Peyer's patch (tissue), 4 donors: ENCODE results near the gene IL18R1. TPM values are rescaled to one million over a fixed set of nuclear protein-coding genes. Genes with fewer than 3 reads are reported as not detected.

Experiments
- DNase-seq, 3 donors: peaks; one replicate each; pipeline ENCODE4 v3.0.0-alpha.2; 2017 to 2019
- H3K27ac ChIP-seq, 4 donors: fragments of 200-600 bp; sonication (generic); one replicate each; pipeline ENCODE4 v1.5.1; 2016 to 2019
- H3K27me3 ChIP-seq, 2 donors: fragments of 200-600 bp; sonication (generic); one replicate each; pipeline ENCODE4 v1.5.1; 2019
- H3K36me3 ChIP-seq, 3 donors: fragments of 200-600 bp; sonication (generic); one replicate each; pipeline ENCODE4 v1.5.1; 2016 to 2019
- H3K4me1 ChIP-seq, 4 donors: fragments of 200-600 bp; sonication (generic); one replicate each; pipeline ENCODE4 v1.5.1; 2016 to 2019
- H3K4me3 ChIP-seq, 4 donors: fragments of 200-600 bp; sonication (generic); 1 replicate in 3 of 4; 2 replicates in 1 of 4; pipeline ENCODE4 v1.5.1; 2016 to 2019; ENCODE audit warnings: mild to moderate bottlenecking in 1 of 4
- H3K9me3 ChIP-seq, 4 donors: fragments of 200-600 bp; sonication (generic); one replicate each; pipeline ENCODE4 v1.5.1; 2016 to 2019; ENCODE audit warnings: mild to moderate bottlenecking in 1 of 4
- POLR2A ChIP-seq, 2 donors: fragments of 450-650 bp; IDR thresholded peaks; one replicate each; pipeline ENCODE4 v1.5.1; 2017; ENCODE audit warnings: antibody characterized with exemption in 2 of 2, mild to moderate bottlenecking in 2 of 2, moderate library complexity in 2 of 2
- total RNA-seq, 4 donors: library from RNA; depleted of rRNA; stranded (reverse); fragments of >200 nt; gene quantifications; one replicate each; pipeline ENCODE4 v1.1.0, GENCODE V29; 2016
- TF ChIP-seq, protein P1 (sequence below), 6 experiments: fragments of 450-650 bp in 4 of 6; fragments of 200-600 bp in 2 of 6; sonication (generic) in 1 of 6; IDR thresholded peaks; one replicate each; pipeline ENCODE4 v1.5.1; 2017 to 2019; ENCODE audit warnings: antibody characterized with exemption in 6 of 6, mild to moderate bottlenecking in 3 of 6, moderate library complexity in 1 of 6

IL18R1 gene
- total RNA-seq, 4 donors from 2014 or later: 3.6 to 20.6 (median 12.9) TPM

DNA sequence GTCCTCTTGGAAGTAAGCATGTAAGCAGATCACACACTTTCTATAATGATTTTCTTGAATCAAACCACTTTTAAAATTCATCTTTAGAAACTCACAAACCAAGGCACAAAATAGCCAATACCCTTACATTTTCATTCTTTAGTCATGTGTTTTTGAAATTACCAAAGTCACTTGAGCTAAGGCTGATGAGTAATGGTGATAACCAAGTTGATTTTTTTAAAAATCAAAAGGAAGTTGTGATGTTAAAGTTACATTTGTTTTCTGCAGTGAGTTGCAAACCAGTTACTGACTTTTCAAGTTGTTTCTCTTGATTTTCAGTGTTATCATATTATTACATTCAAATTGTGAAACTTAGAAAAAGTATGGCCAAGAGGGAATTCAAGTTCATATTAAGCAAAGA, 45.9 kb downstream of the IL18R1 start:
- TF ChIP-seq, protein P1, sequence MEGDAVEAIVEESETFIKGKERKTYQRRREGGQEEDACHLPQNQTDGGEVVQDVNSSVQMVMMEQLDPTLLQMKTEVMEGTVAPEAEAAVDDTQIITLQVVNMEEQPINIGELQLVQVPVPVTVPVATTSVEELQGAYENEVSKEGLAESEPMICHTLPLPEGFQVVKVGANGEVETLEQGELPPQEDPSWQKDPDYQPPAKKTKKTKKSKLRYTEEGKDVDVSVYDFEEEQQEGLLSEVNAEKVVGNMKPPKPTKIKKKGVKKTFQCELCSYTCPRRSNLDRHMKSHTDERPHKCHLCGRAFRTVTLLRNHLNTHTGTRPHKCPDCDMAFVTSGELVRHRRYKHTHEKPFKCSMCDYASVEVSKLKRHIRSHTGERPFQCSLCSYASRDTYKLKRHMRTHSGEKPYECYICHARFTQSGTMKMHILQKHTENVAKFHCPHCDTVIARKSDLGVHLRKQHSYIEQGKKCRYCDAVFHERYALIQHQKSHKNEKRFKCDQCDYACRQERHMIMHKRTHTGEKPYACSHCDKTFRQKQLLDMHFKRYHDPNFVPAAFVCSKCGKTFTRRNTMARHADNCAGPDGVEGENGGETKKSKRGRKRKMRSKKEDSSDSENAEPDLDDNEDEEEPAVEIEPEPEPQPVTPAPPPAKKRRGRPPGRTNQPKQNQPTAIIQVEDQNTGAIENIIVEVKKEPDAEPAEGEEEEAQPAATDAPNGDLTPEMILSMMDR (IDR thresholded peaks at IDR 0.05): no peak
- TF ChIP-seq POLR2A (IDR thresholded peaks at IDR 0.05): no peak
- Histone ChIP-seq H3K27ac (no peak overlapping the region), H3K36me3 (no peaks in the 10 kb centered on the region), H3K4me3 (no peak overlapping the region), H3K9me3 (no peaks in the 10 kb centered on the region), H3K4me1 (no peaks in the 10 kb centered on the region), H3K27me3 (no peaks in the 10 kb centered on the region)
- DNase-seq: no peak

DNA sequence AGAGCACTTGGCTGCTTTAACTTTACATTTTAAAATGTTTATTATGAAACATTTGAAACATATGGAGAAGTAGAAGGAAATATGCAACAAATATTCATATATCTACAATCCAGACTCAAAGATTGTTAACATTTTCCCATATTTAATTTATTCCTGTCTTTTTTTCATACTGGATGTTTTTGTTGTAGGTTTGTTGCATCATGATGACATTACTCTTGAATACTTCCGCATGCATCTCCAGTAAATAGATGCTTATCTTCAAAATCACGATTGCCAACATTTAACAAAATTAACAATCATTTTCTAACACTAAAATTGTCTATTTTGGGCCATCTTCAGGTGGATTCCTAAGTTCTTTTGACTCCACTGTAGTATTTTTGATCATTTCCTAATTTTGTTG, 46.3 kb downstream of the IL18R1 start:
- no peak for DNase-seq
- H3K27me3 ChIP-seq: no peaks in the 10 kb centered on the region
- H3K36me3 ChIP-seq: no peaks in the 10 kb centered on the region
- no peaks in the 10 kb centered on the region for H3K4me1 ChIP-seq
- H3K27ac ChIP-seq: no peak overlapping the region
- H3K9me3 ChIP-seq: no peaks in the 10 kb centered on the region
- no peak overlapping the region for H3K4me3 ChIP-seq
- TF ChIP-seq, protein P1 (IDR thresholded peaks at IDR 0.05): no peak
- TF ChIP-seq POLR2A (IDR thresholded peaks at IDR 0.05): no peak

DNA sequence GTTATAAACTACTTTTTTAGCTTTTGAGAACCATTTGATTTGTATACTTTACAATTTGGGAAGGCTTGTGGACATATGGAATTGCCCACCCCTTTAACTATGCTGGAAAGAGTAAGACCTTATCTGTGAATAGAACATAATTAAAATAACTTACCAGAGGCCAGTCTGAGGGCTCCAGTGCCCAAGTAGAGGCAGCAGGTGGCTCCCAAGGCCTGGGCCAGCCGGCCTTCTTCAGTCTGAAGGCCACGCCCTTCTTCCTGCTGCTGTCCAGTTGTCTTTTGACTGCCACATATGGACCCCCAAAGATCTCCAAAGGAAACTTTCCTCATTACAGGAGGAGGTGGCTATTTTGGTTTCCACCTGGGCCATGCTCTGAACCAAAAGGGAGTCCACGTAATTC, 55.4 kb downstream of the IL18R1 start:
- Histone ChIP-seq H3K27ac (no peak overlapping the region), H3K27me3 (no peaks in the 10 kb centered on the region), H3K4me1 (no peaks in the 10 kb centered on the region), H3K36me3 (no peaks in the 10 kb centered on the region), H3K4me3 (no peak overlapping the region), H3K9me3 (no peaks in the 10 kb centered on the region)
- no peak for DNase-seq
- no peak for TF ChIP-seq POLR2A (IDR thresholded peaks at IDR 0.05)
- TF ChIP-seq, protein P1 (IDR thresholded peaks at IDR 0.05): no peak

DNA sequence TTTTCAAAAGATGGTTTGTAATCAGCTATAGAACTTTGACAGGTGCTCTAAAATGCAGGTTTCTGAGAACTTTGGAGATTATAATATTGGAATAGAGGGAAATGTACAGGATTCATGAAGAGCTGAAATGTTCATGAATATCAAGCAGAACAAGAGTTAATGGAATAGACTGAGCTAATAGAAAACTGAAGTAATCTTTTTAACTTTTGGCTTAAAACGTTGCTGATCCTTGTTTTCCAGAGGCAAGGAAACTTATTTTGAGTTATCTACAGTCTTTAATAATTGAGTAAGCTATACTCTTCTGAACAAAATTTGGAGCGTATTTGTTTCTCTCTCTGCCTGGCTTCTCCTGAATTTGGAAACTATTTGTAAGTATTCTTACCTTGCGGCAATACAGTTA, 56.6 kb downstream of the IL18R1 start:
- Histone ChIP-seq H3K36me3 (no peaks in the 10 kb centered on the region), H3K27ac (no peak overlapping the region), H3K4me1 (no peaks in the 10 kb centered on the region), H3K4me3 (no peak overlapping the region), H3K27me3 (no peaks in the 10 kb centered on the region), H3K9me3 (no peaks in the 10 kb centered on the region)
- no peak for DNase-seq
- TF ChIP-seq, protein P1 (IDR thresholded peaks at IDR 0.05): no peak
- TF ChIP-seq POLR2A (IDR thresholded peaks at IDR 0.05): no peak

DNA sequence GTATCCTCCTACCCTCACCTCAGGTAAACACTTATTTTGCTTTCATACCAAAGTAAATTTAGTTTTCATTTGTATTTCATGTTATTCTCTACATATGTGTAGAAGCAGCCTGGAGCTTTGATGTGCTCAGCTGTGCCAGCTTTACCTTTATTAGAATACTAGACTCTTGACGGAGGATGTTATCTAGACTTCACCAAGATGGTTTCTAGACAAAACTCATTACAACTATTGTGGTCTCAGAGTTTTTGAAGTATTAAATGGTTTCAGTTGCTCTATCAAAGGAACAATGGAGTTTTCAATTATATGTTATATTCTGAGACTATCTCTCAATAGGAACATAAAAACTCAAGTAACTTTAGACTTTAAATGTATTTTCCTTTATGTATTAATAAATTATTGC, 62.4 kb downstream of the IL18R1 start:
- DNase-seq: no peak
- Histone ChIP-seq H3K4me1 (no peaks in the 10 kb centered on the region), H3K9me3 (no peaks in the 10 kb centered on the region), H3K36me3 (no peaks in the 10 kb centered on the region), H3K4me3 (no peak overlapping the region), H3K27me3 (no peaks in the 10 kb centered on the region), H3K27ac (peak overlapping the region; percentile 13 to 47 (median 28))
- no peak for TF ChIP-seq POLR2A (IDR thresholded peaks at IDR 0.05)
- TF ChIP-seq, protein P1 (IDR thresholded peaks at IDR 0.05): no peak

DNA sequence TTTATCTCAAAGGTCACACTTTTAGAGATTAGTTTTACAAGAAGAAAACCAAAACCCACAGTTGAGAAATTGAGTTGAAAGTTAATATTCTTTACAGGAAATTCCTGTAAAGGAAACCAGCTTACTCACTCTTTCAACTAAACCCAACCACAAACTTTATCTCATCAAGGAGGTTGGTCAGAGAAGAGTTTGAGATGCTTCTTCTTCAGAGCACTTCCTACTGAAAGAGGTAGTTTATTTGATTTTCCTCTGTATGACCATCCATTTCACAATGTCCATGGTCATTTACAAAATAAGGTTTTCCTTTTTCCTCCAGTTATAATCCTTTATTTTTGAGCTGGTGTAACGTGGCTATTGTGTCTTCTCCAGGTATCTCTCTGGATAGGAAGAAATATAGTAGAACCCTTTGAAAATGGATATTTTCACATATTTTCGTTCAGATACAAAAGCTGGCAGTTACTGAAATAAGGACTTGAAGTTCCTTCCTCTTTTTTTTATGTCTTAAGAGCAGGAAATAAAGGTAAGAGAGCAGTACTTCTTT, 62.9 kb downstream of the IL18R1 start:
- no peak for DNase-seq
- H3K4me3 ChIP-seq: peak overlapping the region in 1 of 4 donors; percentile 3
- TF ChIP-seq POLR2A (IDR thresholded peaks at IDR 0.05): peak in 1 of 2 donors; percentile 13
- TF ChIP-seq, protein P1 (IDR thresholded peaks at IDR 0.05): no peak

More for the DNA sequence above, 62.9 kb downstream of the IL18R1 start:
- Histone ChIP-seq H3K36me3 (no peaks in the 10 kb centered on the region), H3K4me1 (no peaks in the 10 kb centered on the region), H3K9me3 (no peaks in the 10 kb centered on the region), H3K27ac (peak overlapping the region; percentile 21 to 78 (median 40)), H3K27me3 (no peaks in the 10 kb centered on the region)
